Measurements from ENCODE around the gene CDK5RAP1.

DNA sequence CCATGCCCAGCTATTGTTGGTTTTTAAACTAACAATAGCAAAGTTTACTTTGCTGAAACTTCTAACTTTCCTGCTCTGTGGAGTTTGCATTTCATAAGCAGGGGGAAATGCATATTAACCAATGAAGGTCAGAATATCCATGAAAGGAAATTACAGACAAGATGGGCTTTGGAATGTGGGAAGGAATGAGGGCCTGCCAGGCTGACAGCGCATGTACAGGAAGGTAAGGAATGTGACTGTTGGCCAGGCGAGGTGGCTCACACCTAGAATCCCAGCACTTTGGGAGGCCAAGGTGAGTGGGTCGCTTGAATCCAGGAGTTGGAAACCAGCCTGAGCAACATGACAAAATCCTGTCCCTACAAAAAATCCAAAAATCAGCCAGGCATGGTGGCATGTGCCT is 49.6 kb downstream of the CDK5RAP1 start:
- TF ChIP-seq POLR2A (IDR thresholded peaks at IDR 0.05; ENCODE audit: control extremely low read depth in 1 of 2, low read depth in 2 of 2, low read length in 2 of 2) = no peak
- TF ChIP-seq CREB1 (IDR thresholded peaks at IDR 0.05) = no peak
- TF ChIP-seq EGR1 (IDR thresholded peaks at IDR 0.05; ENCODE audit: borderline replicate concordance, low read depth, low read length) = no peak
- no peak for TF ChIP-seq EZH2 (IDR thresholded peaks at IDR 0.05; ENCODE audit: low read depth, low read length, severe bottlenecking)
- no peak for TF ChIP-seq CTCF (IDR thresholded peaks at IDR 0.05; ENCODE audit: control extremely low read depth in 1 of 3, insufficient read depth in 1 of 3, low read depth in 1 of 3, low read length in 3 of 3)
- TF ChIP-seq NRF1 (IDR thresholded peaks at IDR 0.05; ENCODE audit: low read depth, low read length) = no peak
- TF ChIP-seq, protein P1, sequence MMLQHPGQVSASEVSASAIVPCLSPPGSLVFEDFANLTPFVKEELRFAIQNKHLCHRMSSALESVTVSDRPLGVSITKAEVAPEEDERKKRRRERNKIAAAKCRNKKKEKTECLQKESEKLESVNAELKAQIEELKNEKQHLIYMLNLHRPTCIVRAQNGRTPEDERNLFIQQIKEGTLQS (IDR thresholded peaks at IDR 0.05; ENCODE audit: insufficient read depth, low read depth, low read length) = no peak
- TF ChIP-seq, protein P2, sequence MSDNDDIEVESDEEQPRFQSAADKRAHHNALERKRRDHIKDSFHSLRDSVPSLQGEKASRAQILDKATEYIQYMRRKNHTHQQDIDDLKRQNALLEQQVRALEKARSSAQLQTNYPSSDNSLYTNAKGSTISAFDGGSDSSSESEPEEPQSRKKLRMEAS (IDR thresholded peaks at IDR 0.05) = no peak
- no peak for TF ChIP-seq POLR2AphosphoS5 (IDR thresholded peaks at IDR 0.05; ENCODE audit: low read depth, low read length)

Measured in H1 (cell line).